ENCODE results near the gene NPAT. TPM values are rescaled to one million over a fixed set of nuclear protein-coding genes. Genes with fewer than 3 reads are reported as not detected.

NPAT gene
- total and polyA plus RNA-seq, 9 of the 15 experiments (the other 6 are each of a cell fraction or from before 2014, with no cell fraction given): 8.8 to 30.0 (median 22.1) TPM

- TF ChIP-seq E2F4 (CRISPR knock-in tag; IDR thresholded peaks at IDR 0.05; ENCODE audit: low read depth) (no peak), ZNF77 (CRISPR knock-in tag; IDR thresholded peaks at IDR 0.05) (no peak), PREB (CRISPR knock-in tag; IDR thresholded peaks at IDR 0.05) (no peak), HNRNPH1 (optimal IDR thresholded peaks at IDR 0.05; ENCODE audit: low read depth, low read length) (no peak), ZNF764 (CRISPR knock-in tag; IDR thresholded peaks at IDR 0.05; ENCODE audit: low read depth) (no peak), ZBTB5 (IDR thresholded peaks at IDR 0.05) (no peak), CHD7 (IDR thresholded peaks at IDR 0.05; ENCODE audit: low read depth, low read length) (no peak), IFI16 (CRISPR knock-in tag; IDR thresholded peaks at IDR 0.05) (no peak)
- TF ChIP-seq, protein P1, sequence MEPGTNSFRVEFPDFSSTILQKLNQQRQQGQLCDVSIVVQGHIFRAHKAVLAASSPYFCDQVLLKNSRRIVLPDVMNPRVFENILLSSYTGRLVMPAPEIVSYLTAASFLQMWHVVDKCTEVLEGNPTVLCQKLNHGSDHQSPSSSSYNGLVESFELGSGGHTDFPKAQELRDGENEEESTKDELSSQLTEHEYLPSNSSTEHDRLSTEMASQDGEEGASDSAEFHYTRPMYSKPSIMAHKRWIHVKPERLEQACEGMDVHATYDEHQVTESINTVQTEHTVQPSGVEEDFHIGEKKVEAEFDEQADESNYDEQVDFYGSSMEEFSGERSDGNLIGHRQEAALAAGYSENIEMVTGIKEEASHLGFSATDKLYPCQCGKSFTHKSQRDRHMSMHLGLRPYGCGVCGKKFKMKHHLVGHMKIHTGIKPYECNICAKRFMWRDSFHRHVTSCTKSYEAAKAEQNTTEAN (CRISPR knock-in tag; IDR thresholded peaks at IDR 0.05): no peak
Observed at GRCh38 chr11:108199446-108200321, 22.8 kb downstream of the NPAT start (continued).

Measured in K562 (cell line).